ENCODE results near the gene UGT1A1.
"Not testable (repeated sequence)": the region's sequence is repeated elsewhere in the genome, so short reads cannot be mapped to it uniquely, and the experiment has no call there.

UGT1A1 gene

GRCh38 chr2:233760043-233760442 lies at the start of gene UGT1A1:
UGT1A1 (plus strand) TSS chr2:233760270; CDS start chr2:233760288, 18 bp downstream.
- DNase-seq: no peak

- DNase-seq: peak; percentile 43
Measured at GRCh38 chr2:233711312-233712008, 48.6 kb upstream of the UGT1A1 start.

GRCh38 chr2:233712611-233713261 lies 47.3 kb upstream of the UGT1A1 start, which contains the start of gene UGT1A5:
UGT1A5 (plus strand) TSS chr2:233712907; CDS start chr2:233712992, 85 bp downstream.
- no peak for DNase-seq

- no peak for DNase-seq
Measured at GRCh38 chr2:233713262-233713615, 46.8 kb upstream of the UGT1A1 start.

GRCh38 chr2:233714121-233714520 lies 45.9 kb upstream of the UGT1A1 start:
- DNase-seq: no peak

- no peak for DNase-seq
Measured at GRCh38 chr2:233718552-233718951, 41.5 kb upstream of the UGT1A1 start, which contains the start of gene UGT1A4. UGT1A4 (plus strand) TSS chr2:233718736; CDS start chr2:233718821, 85 bp downstream.

GRCh38 chr2:233728723-233729301 lies 31.3 kb upstream of the UGT1A1 start, which contains the start of gene UGT1A3:
UGT1A3 (plus strand) TSS chr2:233729042; CDS start chr2:233729127, 85 bp downstream.
- no peak for DNase-seq

GRCh38 chr2:233736868-233737653 lies 23.0 kb upstream of the UGT1A1 start:
- DNase-seq: not testable (repeated sequence)

GRCh38 chr2:233740870-233741269 lies 19.2 kb upstream of the UGT1A1 start:
- DNase-seq: no peak

GRCh38 chr2:233743464-233744259 lies 16.4 kb upstream of the UGT1A1 start:
- DNase-seq: no peak

GRCh38 chr2:233745073-233745755 lies 14.9 kb upstream of the UGT1A1 start:
- no peak for DNase-seq

- DNase-seq: not testable (repeated sequence)
Measured at GRCh38 chr2:233745838-233746237, 14.2 kb upstream of the UGT1A1 start.

GRCh38 chr2:233746475-233747282 lies 13.4 kb upstream of the UGT1A1 start:
- no peak for DNase-seq

- no peak for DNase-seq
Measured at GRCh38 chr2:233747283-233747544, 12.9 kb upstream of the UGT1A1 start.

GRCh38 chr2:233750689-233751088 lies 9.4 kb upstream of the UGT1A1 start:
- DNase-seq: not testable (repeated sequence)

- not testable (repeated sequence) for DNase-seq
Measured at GRCh38 chr2:233751212-233752009, 8.7 kb upstream of the UGT1A1 start.

- no peak for DNase-seq
Measured at GRCh38 chr2:233754872-233755611, 5.0 kb upstream of the UGT1A1 start.

- no peak for DNase-seq
Measured at GRCh38 chr2:233756429-233757081, 3.5 kb upstream of the UGT1A1 start.

- DNase-seq: no peak
Measured at GRCh38 chr2:233758141-233758540, 1.9 kb upstream of the UGT1A1 start.
